Measurements from ENCODE around the gene NOSIP. TPM values are rescaled to one million over a fixed set of nuclear protein-coding genes. Genes with fewer than 3 reads are reported as not detected.
A peak's percentile ranks its signal among the peaks of the same experiment; 100 is the strongest.

NOSIP gene
- total RNA-seq, 2 experiments from 2014 or later, result 288 TPM

GRCh38 chr19:49592486-49593232 lies 12.3 kb upstream of the NOSIP start:
- Mint-ChIP-seq H3K36me3 (ENCODE audit: low read depth) (peaks cover 16% of the 10 kb centered on the region), H3K4me3 (peak overlapping the region; percentile 90), H3K9me3 (no peaks in the 10 kb centered on the region), H3K27ac (peak overlapping the region; percentile 90), H3K27me3 (peaks cover 5% of the 10 kb centered on the region), H3K4me1 (peaks cover 31% of the 10 kb centered on the region)
- POLR2A ChIA-PET, result no interaction called here
- CTCF ChIA-PET, result interaction anchor here (0.6 to 0.9 kb wide), 5 partner anchors 23 to 143 kb away, joined by 3 read pairs; no protein-coding TSS in a partner anchor
- peak; percentile 21 for DNase-seq

- peaks cover 5% of the 10 kb centered on the region for H3K27me3 Mint-ChIP-seq
- no peaks in the 10 kb centered on the region for H3K9me3 Mint-ChIP-seq
- CTCF ChIA-PET, result interaction anchor here (0.6 to 0.9 kb wide), 3 partner anchors 22 to 125 kb away, joined by 3 to 4 read pairs (median 3); no protein-coding TSS in a partner anchor
- H3K27ac Mint-ChIP-seq, result peak overlapping the region; percentile 90
- DNase-seq, result peak; percentile 54
- H3K4me1 Mint-ChIP-seq, result peaks cover 31% of the 10 kb centered on the region
- POLR2A ChIA-PET, result interaction anchor here (0.7 kb wide), 1 partner anchor 49 kb away, joined by 3 read pairs; no protein-coding TSS in a partner anchor
- H3K36me3 Mint-ChIP-seq (ENCODE audit: low read depth), result peaks cover 14% of the 10 kb centered on the region
- H3K4me3 Mint-ChIP-seq, result peak overlapping the region; percentile 90
Measured at GRCh38 chr19:49591731-49592485, 11.6 kb upstream of the NOSIP start.

- CTCF ChIA-PET, result interaction anchor here (0.9 to 2.0 kb wide), 3 partner anchors 10 to 81 kb away, joined by 3 to 10 read pairs (median 4); partner anchors contain the start of genes NOSIP and PRRG2
- Mint-ChIP-seq H3K27me3 (peaks cover 5% of the 10 kb centered on the region), H3K36me3 (ENCODE audit: low read depth) (peaks cover 14% of the 10 kb centered on the region), H3K4me3 (peak within 1 kb of the TSS; percentile 90), H3K9me3 (no peaks in the 10 kb centered on the region), H3K27ac (peak within 1 kb of the TSS; percentile 97), H3K4me1 (peaks cover 31% of the 10 kb centered on the region)
- POLR2A ChIA-PET, result interaction anchor here (0.7 to 1.2 kb wide), 3 partner anchors 10 to 50 kb away, joined by 3 to 4 read pairs (median 3); partner anchors contain the start of genes PRRG2 and RRAS
- peak; percentile 73 for DNase-seq
Measured at GRCh38 chr19:49590971-49591730, 10.8 kb upstream of the NOSIP start, which contains the start of gene PRR12. PRR12 (plus strand) TSS chr19:49591182; CDS start chr19:49591655, 473 bp downstream.

- H3K36me3 Mint-ChIP-seq (ENCODE audit: low read depth), result peaks cover 14% of the 10 kb centered on the region
Measured at GRCh38 chr19:49590071-49590970, 10.0 kb upstream of the NOSIP start.

GRCh38 chr19:49589502-49589905 lies 9.1 kb upstream of the NOSIP start:
- POLR2A ChIA-PET, result interaction anchor here (0.6 to 1.2 kb wide), 2 partner anchors 9 to 51 kb away, joined by 3 read pairs; partner anchors contain the start of gene PRRG2
- Mint-ChIP-seq H3K36me3 (ENCODE audit: low read depth) (peaks cover 12% of the 10 kb centered on the region), H3K27me3 (peaks cover 5% of the 10 kb centered on the region), H3K4me3 (no peak overlapping the region), H3K27ac (no peak overlapping the region), H3K4me1 (peaks cover 31% of the 10 kb centered on the region), H3K9me3 (no peaks in the 10 kb centered on the region)
- CTCF ChIA-PET, result interaction anchor here (1.2 to 2.0 kb wide), 5 partner anchors 9 to 119 kb away, joined by 3 to 10 read pairs (median 4); partner anchors contain the start of genes FLT3LG, NOSIP, PRMT1 and PRRG2
- peak; percentile 19 for DNase-seq

More at GRCh38 chr19:49590071-49590970, 10.0 kb upstream of the NOSIP start:
- Mint-ChIP-seq H3K27ac (peak overlapping the region; percentile 97), H3K4me1 (peaks cover 31% of the 10 kb centered on the region), H3K9me3 (no peaks in the 10 kb centered on the region), H3K4me3 (peak overlapping the region; percentile 90), H3K27me3 (peaks cover 5% of the 10 kb centered on the region)
- ChIA-PET POLR2A (interaction anchor here (0.6 to 1.2 kb wide), 3 partner anchors 9 to 63 kb away, joined by 3 to 4 read pairs (median 3); partner anchors contain the start of genes PRRG2, RCN3 and RRAS), CTCF (interaction anchor here (0.7 to 2.0 kb wide), 6 partner anchors 9 to 120 kb away, joined by 3 to 10 read pairs (median 4); partner anchors contain the start of genes FLT3LG, NOSIP, PRMT1 and PRRG2)
- peak; percentile 96 for DNase-seq

- no peaks in the 10 kb centered on the region for H3K9me3 Mint-ChIP-seq
- peaks cover 25% of the 10 kb centered on the region for H3K4me1 Mint-ChIP-seq
- no peak overlapping the region for H3K4me3 Mint-ChIP-seq
- H3K27ac Mint-ChIP-seq, result no peak overlapping the region
- peak; percentile 37 for DNase-seq
- CTCF ChIA-PET, result interaction anchor here (0.6 to 1.2 kb wide), 2 partner anchors 14 to 61 kb away, joined by 4 read pairs; partner anchors contain the start of gene RCN3
- peaks cover 5% of the 10 kb centered on the region for H3K27me3 Mint-ChIP-seq
- H3K36me3 Mint-ChIP-seq (ENCODE audit: low read depth), result peaks cover 2% of the 10 kb centered on the region
- POLR2A ChIA-PET, result interaction anchor here (0.6 kb wide), 1 partner anchor 52 kb away, joined by 3 read pairs; no protein-coding TSS in a partner anchor
Measured at GRCh38 chr19:49588365-49589122, 8.2 kb upstream of the NOSIP start.

GRCh38 chr19:49587227-49587626 lies 6.9 kb upstream of the NOSIP start:
- H3K9me3 Mint-ChIP-seq, result no peaks in the 10 kb centered on the region
- ChIA-PET CTCF (interaction anchor here (3.0 kb wide), 1 partner anchor 16 kb away, joined by 13 read pairs; no protein-coding TSS in a partner anchor), POLR2A (no interaction called here)
- no peak overlapping the region for H3K27ac Mint-ChIP-seq
- peaks cover 17% of the 10 kb centered on the region for H3K4me1 Mint-ChIP-seq
- no peak overlapping the region for H3K4me3 Mint-ChIP-seq
- H3K36me3 Mint-ChIP-seq (ENCODE audit: low read depth), result no peaks in the 10 kb centered on the region
- no peak for DNase-seq
- H3K27me3 Mint-ChIP-seq, result peaks cover 5% of the 10 kb centered on the region

- peaks cover 2% of the 10 kb centered on the region for H3K36me3 Mint-ChIP-seq (ENCODE audit: low read depth)
- ChIA-PET POLR2A (no interaction called here), CTCF (interaction anchor here (0.6 to 3.0 kb wide), 4 partner anchors 14 to 109 kb away, joined by 3 to 13 read pairs (median 4); partner anchors contain the start of gene RRAS)
- no peak for DNase-seq
- H3K9me3 Mint-ChIP-seq, result no peaks in the 10 kb centered on the region
- no peak overlapping the region for H3K4me3 Mint-ChIP-seq
- H3K4me1 Mint-ChIP-seq, result peaks cover 22% of the 10 kb centered on the region
- H3K27me3 Mint-ChIP-seq, result peaks cover 5% of the 10 kb centered on the region
- no peak overlapping the region for H3K27ac Mint-ChIP-seq
Measured at GRCh38 chr19:49585023-49585422, 4.7 kb upstream of the NOSIP start.

- Mint-ChIP-seq H3K27me3 (no peaks in the 10 kb centered on the region), H3K36me3 (ENCODE audit: low read depth) (peaks cover 6% of the 10 kb centered on the region), H3K9me3 (no peaks in the 10 kb centered on the region), H3K4me3 (no peak overlapping the region), H3K4me1 (peaks cover 23% of the 10 kb centered on the region), H3K27ac (no peak overlapping the region)
- POLR2A ChIA-PET, result no interaction called here
- no peak for DNase-seq
- CTCF ChIA-PET, result interaction anchor here (1.1 to 1.3 kb wide), 2 partner anchors 12 to 94 kb away, joined by 3 to 7 read pairs; no protein-coding TSS in a partner anchor
Measured at GRCh38 chr19:49583239-49583638, 2.9 kb upstream of the NOSIP start.

GRCh38 chr19:49581007-49581508 lies 702 bp upstream of the NOSIP start, which contains the start of gene PRRG2:
PRRG2 (plus strand) TSS chr19:49581316; CDS start chr19:49583220, 1,904 bp downstream.
- ChIA-PET POLR2A (interaction anchor here (1.0 to 1.2 kb wide), 2 partner anchors 9 to 95 kb away, joined by 3 to 4 read pairs; no protein-coding TSS in a partner anchor), CTCF (interaction anchor here (0.8 to 3.9 kb wide), 12 partner anchors 9 to 107 kb away, joined by 3 to 35 read pairs (median 4); partner anchors contain the start of genes FLT3LG, PRR12, RRAS and SCAF1)
- Mint-ChIP-seq H3K4me3 (peak within 1 kb of the TSS; percentile 84), H3K36me3 (ENCODE audit: low read depth) (peaks cover 14% of the 10 kb centered on the region), H3K9me3 (no peaks in the 10 kb centered on the region), H3K27me3 (no peaks in the 10 kb centered on the region), H3K4me1 (peaks cover 33% of the 10 kb centered on the region), H3K27ac (peak within 1 kb of the TSS; percentile 80)
- no peak for DNase-seq

Data from activated CD4-positive, alpha-beta T cell treated with anti-CD3 and anti-CD28 coated beads, Interleukin-2, amount 10 ng/mL, durations not matched to agents 7 days and 5 days (primary cell).